HepG2 (cell line): ENCODE data around the gene DZANK1. TPM values are rescaled to one million over a fixed set of nuclear protein-coding genes. Genes with fewer than 3 reads are reported as not detected.

Experiments used
- ATF7-NPFF ChIP-seq: sonication (generic); formaldehyde crosslinking; IDR thresholded peaks from 2 replicates; pipeline ENCODE4 v1.8.1; 2023; ENCODE audit warnings: mild to moderate bottlenecking, low read depth, missing genetic modification reagents, moderate library complexity
- MAFF ChIP-seq: IDR thresholded peaks from 2 replicates; pipeline ENCODE4 v1.6.1; 2011; ENCODE audit warnings: low read depth, low read length, improper control_type of control experiment
- MTA1 ChIP-seq: sonication (generic); formaldehyde crosslinking; IDR thresholded peaks from 2 replicates; pipeline ENCODE4 v1.4.0; 2020; ENCODE audit warnings: missing genetic modification reagents, mild to moderate bottlenecking, borderline replicate concordance
- NR2C2 ChIP-seq: sonication (generic); formaldehyde crosslinking; IDR thresholded peaks from 2 replicates; pipeline ENCODE4 v1.4.0; 2020; ENCODE audit warnings: missing genetic modification reagents, mild to moderate bottlenecking, moderate library complexity, borderline replicate concordance
- PAX8 ChIP-seq: sonication (generic); formaldehyde crosslinking; IDR thresholded peaks from 2 replicates; pipeline ENCODE4 v1.8.0; 2022; ENCODE audit warnings: mild to moderate bottlenecking, missing genetic modification reagents, borderline replicate concordance
- SIX1 ChIP-seq: sonication (generic); formaldehyde crosslinking; IDR thresholded peaks from 2 replicates; pipeline ENCODE4 v1.4.0; 2020; ENCODE audit warnings: missing genetic modification reagents, borderline replicate concordance
- SMARCE1 ChIP-seq: fragments of 450-650 bp; IDR thresholded peaks from 2 replicates; pipeline ENCODE4 v1.6.1; 2017; ENCODE audit warnings: borderline replicate concordance
- SNAI1 ChIP-seq: sonication (generic); formaldehyde crosslinking; IDR thresholded peaks from 2 replicates; pipeline ENCODE4 v1.5.0; 2020; ENCODE audit warnings: mild to moderate bottlenecking, missing genetic modification reagents, borderline replicate concordance
- ZBTB7B ChIP-seq: sonication (generic); formaldehyde crosslinking; IDR thresholded peaks from 2 replicates; pipeline ENCODE4 v1.4.0; 2020; ENCODE audit warnings: missing genetic modification reagents
- ZFP82 ChIP-seq: sonication (generic); formaldehyde crosslinking; IDR thresholded peaks from 2 replicates; pipeline ENCODE4 v1.5.1; 2020; ENCODE audit warnings: mild to moderate bottlenecking, missing genetic modification reagents, borderline replicate concordance
- ZNF251 ChIP-seq: sonication (generic); formaldehyde crosslinking; IDR thresholded peaks from 2 replicates; pipeline ENCODE4 v1.9.0; 2021; ENCODE audit warnings: mild to moderate bottlenecking, missing genetic modification reagents
- ZNF264 ChIP-seq: sonication (generic); formaldehyde crosslinking; IDR thresholded peaks from 2 replicates; pipeline ENCODE4 v1.4.0; 2020; ENCODE audit warnings: missing genetic modification reagents
- ZNF552 ChIP-seq: sonication (generic); formaldehyde crosslinking; IDR thresholded peaks from 2 replicates; pipeline ENCODE4 v1.9.0; 2022; ENCODE audit warnings: missing genetic modification reagents, mild to moderate bottlenecking, borderline replicate concordance
- ZNF816 ChIP-seq: sonication (generic); formaldehyde crosslinking; IDR thresholded peaks from 2 replicates; pipeline ENCODE4 v1.8.0; 2022; ENCODE audit warnings: missing genetic modification reagents, mild to moderate bottlenecking, borderline replicate concordance
- ZZZ3 ChIP-seq: sonication (generic); formaldehyde crosslinking; IDR thresholded peaks from 2 replicates; pipeline ENCODE4 v1.4.0; 2020; ENCODE audit warnings: missing genetic modification reagents, mild to moderate bottlenecking, borderline replicate concordance
- polyA plus RNA-seq, 8 experiments: library from polyadenylated mRNA; depleted of rRNA in 3 of 8; stranded (reverse) in 7 of 8; unstranded in 1 of 8; fragments of >200 nt; fragmentation: Illumina TruSeq in 4 of 8; extraction: Trizol in 4 of 8; gene quantifications; 2 replicates each; pipeline versions ENCODE4 v1.2.1 to v1.2.3, GENCODE V29; 2011 to 2016; ENCODE audit warnings: low read depth in 4 of 8, missing spikeins in 1 of 8, mixed read lengths in 1 of 8; ENCODE audit not compliant: insufficient read depth in 1 of 8
- total RNA-seq, 5 experiments: library from RNA; depleted of rRNA; stranded (reverse); fragments of >200 nt; fragmentation: Illumina TruSeq; extraction: Trizol; gene quantifications; 2 replicates each; pipeline ENCODE4 v1.2.3, GENCODE V29; 2016; ENCODE audit warnings: low read depth in 1 of 5
- TF ChIP-seq, protein P1 (sequence below): sonication (generic); formaldehyde crosslinking; IDR thresholded peaks from 2 replicates; pipeline ENCODE4 v1.4.0; 2020; ENCODE audit warnings: missing genetic modification reagents
- TF ChIP-seq, protein P2 (sequence below): conservative IDR thresholded peaks from 2 replicates; pipeline ENCODE4 v1.6.1; 2018; ENCODE audit warnings: missing genetic modification reagents
- TF ChIP-seq, protein P3 (sequence below): sonication (generic); formaldehyde crosslinking; IDR thresholded peaks from 2 replicates; pipeline ENCODE4 v1.9.0; 2021; ENCODE audit warnings: missing genetic modification reagents, borderline replicate concordance
- TF ChIP-seq, protein P4 (sequence below): sonication (generic); formaldehyde crosslinking; IDR thresholded peaks from 2 replicates; pipeline ENCODE4 v1.4.0; 2020; ENCODE audit warnings: mild to moderate bottlenecking, missing genetic modification reagents
- TF ChIP-seq, protein P5 (sequence below): sonication (generic); formaldehyde crosslinking; IDR thresholded peaks from 2 replicates; pipeline ENCODE4 v1.4.0; 2020; ENCODE audit warnings: missing genetic modification reagents, low read depth, mild to moderate bottlenecking, borderline replicate concordance

Gene DZANK1
- total and polyA plus RNA-seq, 2 of the 13 experiments (the other 11 are each of a cell fraction or from before 2014, with no cell fraction given), result 1.6 to 3.2 TPM

DNA sequence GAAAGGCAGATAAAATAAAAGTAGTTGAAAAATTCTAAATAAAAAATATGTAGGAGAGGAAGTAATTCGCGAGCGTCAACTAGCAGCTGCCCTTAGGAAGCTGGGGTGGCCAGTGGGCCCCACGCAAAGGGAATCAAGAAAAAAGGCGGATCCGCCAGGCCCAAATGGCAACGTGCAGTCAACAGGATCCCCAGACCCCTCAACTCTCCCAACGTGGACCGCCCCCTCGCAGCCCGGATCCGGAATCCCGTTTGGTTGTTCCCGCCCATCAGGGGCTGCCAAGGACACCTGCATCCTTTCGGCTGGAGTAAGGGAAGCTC, 296 bp downstream of the DZANK1 start (continued):
- TF ChIP-seq, protein P1, sequence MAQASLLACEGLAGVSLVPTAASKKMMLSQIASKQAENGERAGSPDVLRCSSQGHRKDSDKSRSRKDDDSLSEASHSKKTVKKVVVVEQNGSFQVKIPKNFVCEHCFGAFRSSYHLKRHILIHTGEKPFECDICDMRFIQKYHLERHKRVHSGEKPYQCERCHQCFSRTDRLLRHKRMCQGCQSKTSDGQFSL (CRISPR knock-in tag), result no peak
- TF ChIP-seq SNAI1 (CRISPR knock-in tag) (0 out of 2 replicates have a peak, but pooled peaks have one; percentile 8), PAX8 (0 out of 2 replicates have a peak, but pooled peaks have one; percentile 54), ZBTB7B (0 out of 2 replicates have a peak, but pooled peaks have one; percentile 61), ZNF264 (no peak), NR2C2 (CRISPR knock-in tag) (peak; percentile 68), ZNF552 (CRISPR knock-in tag) (no peak; the same call in 1 of the 2 replicates), MTA1 (CRISPR knock-in tag) (no peak; the same call in 1 of the 2 replicates), ZZZ3 (CRISPR knock-in tag) (no peak), SMARCE1 (no peak), ATF7-NPFF (peak; percentile 0; the same call in 1 of the 2 replicates), MAFF (no peak), ZFP82 (CRISPR knock-in tag) (peak; percentile 80; the same call in 1 of the 2 replicates), ZNF251 (CRISPR knock-in tag) (0 out of 2 replicates have a peak, but pooled peaks have one; percentile 60), ZNF816 (CRISPR knock-in tag) (no peak; the same call in none of the 2 replicates), SIX1 (CRISPR knock-in tag) (no peak)
- TF ChIP-seq, protein P2, sequence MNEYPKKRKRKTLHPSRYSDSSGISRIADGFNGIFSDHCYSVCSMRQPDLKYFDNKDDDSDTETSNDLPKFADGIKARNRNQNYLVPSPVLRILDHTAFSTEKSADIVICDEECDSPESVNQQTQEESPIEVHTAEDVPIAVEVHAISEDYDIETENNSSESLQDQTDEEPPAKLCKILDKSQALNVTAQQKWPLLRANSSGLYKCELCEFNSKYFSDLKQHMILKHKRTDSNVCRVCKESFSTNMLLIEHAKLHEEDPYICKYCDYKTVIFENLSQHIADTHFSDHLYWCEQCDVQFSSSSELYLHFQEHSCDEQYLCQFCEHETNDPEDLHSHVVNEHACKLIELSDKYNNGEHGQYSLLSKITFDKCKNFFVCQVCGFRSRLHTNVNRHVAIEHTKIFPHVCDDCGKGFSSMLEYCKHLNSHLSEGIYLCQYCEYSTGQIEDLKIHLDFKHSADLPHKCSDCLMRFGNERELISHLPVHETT (CRISPR knock-in tag), result no peak
- TF ChIP-seq, protein P3, sequence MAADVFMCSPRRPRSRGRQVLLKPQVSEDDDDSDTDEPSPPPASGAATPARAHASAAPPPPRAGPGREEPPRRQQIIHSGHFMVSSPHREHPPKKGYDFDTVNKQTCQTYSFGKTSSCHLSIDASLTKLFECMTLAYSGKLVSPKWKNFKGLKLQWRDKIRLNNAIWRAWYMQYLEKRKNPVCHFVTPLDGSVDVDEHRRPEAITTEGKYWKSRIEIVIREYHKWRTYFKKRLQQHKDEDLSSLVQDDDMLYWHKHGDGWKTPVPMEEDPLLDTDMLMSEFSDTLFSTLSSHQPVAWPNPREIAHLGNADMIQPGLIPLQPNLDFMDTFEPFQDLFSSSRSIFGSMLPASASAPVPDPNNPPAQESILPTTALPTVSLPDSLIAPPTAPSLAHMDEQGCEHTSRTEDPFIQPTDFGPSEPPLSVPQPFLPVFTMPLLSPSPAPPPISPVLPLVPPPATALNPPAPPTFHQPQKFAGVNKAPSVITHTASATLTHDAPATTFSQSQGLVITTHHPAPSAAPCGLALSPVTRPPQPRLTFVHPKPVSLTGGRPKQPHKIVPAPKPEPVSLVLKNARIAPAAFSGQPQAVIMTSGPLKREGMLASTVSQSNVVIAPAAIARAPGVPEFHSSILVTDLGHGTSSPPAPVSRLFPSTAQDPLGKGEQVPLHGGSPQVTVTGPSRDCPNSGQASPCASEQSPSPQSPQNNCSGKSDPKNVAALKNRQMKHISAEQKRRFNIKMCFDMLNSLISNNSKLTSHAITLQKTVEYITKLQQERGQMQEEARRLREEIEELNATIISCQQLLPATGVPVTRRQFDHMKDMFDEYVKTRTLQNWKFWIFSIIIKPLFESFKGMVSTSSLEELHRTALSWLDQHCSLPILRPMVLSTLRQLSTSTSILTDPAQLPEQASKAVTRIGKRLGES (CRISPR knock-in tag), result no peak
- TF ChIP-seq, protein P4, sequence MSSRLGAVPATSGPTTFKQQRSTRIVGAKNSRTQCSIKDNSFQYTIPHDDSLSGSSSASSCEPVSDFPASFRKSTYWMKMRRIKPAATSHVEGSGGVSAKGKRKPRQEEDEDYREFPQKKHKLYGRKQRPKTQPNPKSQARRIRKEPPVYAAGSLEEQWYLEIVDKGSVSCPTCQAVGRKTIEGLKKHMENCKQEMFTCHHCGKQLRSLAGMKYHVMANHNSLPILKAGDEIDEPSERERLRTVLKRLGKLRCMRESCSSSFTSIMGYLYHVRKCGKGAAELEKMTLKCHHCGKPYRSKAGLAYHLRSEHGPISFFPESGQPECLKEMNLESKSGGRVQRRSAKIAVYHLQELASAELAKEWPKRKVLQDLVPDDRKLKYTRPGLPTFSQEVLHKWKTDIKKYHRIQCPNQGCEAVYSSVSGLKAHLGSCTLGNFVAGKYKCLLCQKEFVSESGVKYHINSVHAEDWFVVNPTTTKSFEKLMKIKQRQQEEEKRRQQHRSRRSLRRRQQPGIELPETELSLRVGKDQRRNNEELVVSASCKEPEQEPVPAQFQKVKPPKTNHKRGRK, result 0 out of 2 replicates have a peak, but pooled peaks have one; percentile 33
- TF ChIP-seq, protein P5, sequence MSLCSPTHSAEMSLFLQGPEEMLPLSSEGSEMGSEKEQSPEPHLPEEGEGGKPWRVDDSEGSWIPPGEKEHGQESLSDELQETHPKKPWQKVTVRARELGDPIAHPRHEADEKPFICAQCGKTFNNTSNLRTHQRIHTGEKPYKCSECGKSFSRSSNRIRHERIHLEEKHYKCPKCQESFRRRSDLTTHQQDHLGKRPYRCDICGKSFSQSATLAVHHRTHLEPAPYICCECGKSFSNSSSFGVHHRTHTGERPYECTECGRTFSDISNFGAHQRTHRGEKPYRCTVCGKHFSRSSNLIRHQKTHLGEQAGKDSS (CRISPR knock-in tag), result no peak
